NCI-H82 treated with DMSO at 0.1 percent for 48 hours (cell line): Measurements from ENCODE around the gene GATAD2B.
"Not testable (repeated sequence)": the region's sequence is repeated elsewhere in the genome, so short reads cannot be mapped to it uniquely, and the experiment has no call there.

Experiments
- DNase-seq: peaks from one replicate; lab custom pipeline; 2025; ENCODE audit not compliant: unreplicated experiment; lab: John Stamatoyannopoulos, UW

The GATAD2B gene

DNA sequence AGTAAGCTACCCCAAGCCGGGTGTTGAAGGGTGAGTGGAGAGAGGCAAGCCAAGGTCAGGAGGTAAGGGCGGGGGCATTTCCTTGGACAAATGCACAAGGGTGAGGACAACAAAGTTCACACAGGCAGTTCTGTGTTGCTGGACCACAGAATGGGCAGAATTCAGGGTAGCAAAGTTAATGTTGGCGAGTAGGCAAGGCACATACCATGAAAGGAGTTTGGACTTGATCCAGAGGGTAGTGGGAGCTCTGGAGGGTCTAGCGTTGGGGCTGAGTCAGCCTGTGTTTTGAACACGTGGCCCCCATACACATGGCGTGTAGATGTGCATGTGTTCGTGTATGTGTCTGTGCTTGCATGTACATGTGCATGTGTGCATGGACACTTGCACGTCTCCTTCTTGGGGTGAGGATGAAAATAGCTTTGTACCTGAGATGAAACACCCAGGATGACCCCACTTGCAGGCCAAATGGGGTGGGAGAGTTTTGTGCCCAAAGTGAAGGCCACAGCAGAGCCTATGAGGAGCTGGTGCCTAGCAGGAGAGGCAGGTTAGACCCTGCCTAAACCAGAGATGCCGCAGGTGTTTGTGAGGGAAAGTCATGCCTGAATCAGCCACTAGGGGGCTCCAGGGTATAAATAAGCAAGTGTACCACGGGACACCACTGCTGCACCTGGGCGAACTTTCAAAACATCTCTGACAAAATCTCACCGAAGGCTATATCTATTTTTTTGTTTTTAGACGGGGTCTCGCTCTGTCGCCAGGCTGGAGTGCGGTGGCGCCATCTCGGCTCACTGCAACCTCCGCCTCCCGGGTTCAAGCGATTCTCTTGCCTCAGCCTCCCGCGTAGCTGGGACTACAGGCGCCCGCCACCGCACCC lies 125.7 kb downstream of the GATAD2B start:
- peak; percentile 53 for DNase-seq

DNA sequence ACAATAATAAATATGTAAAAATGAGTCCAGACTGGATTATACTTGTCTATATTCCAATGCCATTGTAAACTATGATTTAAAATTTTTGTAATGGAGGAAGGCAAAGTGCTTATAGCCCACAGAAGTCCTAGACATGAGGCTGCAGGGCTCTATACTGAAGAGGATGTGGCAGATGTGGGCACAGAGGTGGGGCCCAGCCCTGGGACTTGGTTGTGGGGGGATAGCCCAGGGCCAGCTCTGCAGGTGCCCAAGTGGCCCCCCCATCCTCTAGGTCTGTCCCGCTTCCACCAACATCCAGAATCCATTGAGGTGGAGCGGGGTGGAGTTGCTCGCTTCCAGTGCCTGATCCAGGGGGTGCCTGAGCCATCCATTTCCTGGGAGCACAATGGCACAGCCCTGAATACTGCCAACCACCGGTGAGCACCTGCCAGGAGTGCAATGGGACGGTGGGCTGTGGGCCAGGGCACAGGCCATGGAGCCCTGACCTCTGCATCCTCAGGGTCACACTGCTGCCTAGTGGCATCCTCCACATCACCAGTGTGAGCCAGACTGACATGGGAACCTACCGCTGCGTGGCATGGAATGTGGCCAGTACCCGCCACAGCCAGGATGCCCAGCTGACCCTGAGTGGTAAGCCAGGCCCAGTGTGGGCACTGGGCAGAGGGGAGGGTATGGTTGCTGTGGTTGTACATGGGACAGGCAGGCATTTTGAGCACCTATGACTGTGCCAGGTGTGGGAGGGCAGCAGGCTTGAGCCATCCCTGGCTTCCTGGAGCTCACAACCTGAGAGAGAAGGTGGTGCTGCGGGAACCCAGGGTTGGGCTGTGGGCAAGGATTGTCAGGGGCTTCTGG lies 126.6 kb downstream of the GATAD2B start:
- DNase-seq: no peak

- no peak for DNase-seq
Observed at GRCh38 chr1:153795330-153795837, 127.4 kb downstream of the GATAD2B start.

DNA sequence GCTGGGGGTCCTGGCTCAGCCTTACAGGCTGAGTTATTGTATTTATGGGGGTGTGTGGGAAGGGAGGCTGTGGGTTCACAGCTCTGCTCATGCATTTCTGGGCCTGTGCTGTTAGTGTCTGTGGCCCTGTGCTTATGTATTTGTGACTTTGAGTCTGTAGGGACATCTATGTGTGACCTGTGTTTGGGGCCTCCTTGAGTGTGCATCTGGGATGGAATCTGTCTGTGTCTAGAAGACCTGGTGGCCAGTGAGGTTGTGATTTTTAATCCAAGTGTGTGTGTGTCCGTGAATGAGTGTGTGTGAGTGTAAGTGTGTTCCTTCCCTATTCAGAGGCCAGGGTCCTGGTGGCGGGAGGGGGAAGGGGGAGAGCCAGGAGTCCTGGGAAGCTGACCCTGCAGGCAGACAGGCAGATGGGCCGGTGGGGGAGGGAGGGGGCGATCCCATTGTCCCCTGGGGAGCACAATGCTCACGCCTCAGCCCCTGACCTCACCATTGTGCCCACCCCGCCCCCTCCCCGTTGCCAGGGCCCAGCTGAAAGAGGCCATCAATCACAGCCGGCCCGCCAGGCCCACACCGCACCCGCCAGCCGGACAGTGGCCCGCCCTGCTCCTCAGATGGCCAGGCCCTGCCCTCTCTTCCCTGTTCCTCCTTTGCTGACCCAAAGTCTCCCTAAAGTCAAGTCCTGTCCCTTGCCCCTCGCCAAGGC lies 128.0 kb downstream of the GATAD2B start:
- no peak for DNase-seq

GRCh38 chr1:153793973-153794615 lies 128.7 kb downstream of the GATAD2B start:
- DNase-seq: no peak

DNA sequence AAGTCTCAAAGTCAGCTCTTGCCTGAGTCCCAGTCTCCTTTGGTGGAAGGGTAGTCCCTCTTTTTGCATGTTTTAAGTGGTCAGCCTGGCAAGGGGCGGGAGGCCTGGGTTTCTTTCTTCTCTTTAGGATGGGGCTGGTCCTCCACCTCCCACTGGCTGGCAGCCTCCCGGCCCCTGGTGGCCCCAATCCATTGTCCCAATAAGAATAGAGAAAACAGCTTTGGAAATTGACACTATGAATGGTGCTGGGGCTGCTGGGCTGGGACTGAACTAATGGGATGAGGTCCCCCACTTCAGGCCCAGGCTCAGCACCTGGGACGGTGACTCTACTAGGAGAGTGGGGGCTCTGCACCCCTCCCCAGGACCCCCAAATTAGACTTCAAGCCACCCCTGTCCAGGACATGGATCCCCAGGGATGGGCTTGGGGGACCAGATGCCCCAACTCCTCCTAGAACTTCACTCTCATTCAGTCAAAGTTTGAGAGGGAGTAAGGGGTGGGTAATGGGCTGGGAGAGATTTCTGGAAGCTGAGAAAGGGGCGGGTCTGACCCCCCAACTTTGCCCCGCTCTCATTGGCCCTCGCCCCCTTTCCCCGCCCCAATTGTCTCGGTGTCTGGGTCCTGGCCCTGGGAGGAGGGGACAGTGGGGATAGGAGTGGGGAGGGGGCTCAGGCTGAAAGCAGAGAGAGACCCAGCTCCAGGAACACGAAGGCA lies 129.4 kb downstream of the GATAD2B start:
- no peak for DNase-seq

DNA sequence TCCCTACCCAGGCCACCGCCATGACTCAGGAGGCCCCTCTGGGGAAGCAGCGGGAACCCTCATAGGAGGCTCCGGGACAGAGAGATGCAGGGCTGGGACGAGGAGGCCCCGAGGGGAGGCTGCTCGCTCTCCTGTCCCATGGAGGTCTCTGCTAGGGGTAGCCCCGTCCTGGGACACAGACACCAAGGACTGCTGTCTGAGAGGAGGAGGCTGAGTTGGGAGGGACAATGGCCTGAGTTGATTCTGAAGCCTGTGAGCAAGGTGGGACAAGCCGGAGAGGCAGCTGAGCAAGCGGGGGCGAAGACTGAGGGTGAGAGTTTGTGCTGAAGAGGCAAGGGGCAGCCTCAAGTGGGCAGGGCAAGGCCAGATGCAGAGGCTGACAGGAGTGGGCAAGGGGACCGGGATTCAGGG lies 130.1 kb downstream of the GATAD2B start:
- DNase-seq: no peak

DNA sequence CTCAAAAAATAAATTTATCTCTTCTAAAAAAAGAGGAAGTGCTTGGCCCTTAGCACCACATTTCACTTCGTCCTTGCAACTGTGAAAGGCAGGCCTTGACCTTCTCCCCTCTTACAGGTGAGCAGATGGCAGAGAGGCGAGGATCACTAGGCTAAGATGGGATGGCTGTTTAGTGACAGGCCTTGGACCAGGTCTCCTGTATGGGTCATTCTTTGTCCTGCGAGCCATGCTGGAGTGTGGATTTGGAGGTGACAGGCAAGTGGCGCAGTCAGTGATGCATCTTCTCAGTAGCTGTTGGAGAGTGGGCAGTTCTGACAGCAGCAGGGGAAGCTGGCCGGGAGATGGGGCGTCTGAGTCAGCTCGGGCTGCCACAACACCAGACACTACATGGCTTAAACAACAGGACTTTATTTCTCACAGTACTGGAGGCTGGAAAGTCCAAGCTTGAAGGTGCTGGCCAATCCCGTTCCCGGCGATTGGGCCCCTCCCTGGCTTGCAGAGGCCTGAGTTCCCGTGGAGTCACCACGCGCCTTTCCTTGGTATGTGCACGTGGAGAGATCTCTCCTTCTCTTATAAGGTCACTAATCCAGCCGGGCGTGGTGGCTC lies 131.0 kb downstream of the GATAD2B start:
- DNase-seq: no peak

DNA sequence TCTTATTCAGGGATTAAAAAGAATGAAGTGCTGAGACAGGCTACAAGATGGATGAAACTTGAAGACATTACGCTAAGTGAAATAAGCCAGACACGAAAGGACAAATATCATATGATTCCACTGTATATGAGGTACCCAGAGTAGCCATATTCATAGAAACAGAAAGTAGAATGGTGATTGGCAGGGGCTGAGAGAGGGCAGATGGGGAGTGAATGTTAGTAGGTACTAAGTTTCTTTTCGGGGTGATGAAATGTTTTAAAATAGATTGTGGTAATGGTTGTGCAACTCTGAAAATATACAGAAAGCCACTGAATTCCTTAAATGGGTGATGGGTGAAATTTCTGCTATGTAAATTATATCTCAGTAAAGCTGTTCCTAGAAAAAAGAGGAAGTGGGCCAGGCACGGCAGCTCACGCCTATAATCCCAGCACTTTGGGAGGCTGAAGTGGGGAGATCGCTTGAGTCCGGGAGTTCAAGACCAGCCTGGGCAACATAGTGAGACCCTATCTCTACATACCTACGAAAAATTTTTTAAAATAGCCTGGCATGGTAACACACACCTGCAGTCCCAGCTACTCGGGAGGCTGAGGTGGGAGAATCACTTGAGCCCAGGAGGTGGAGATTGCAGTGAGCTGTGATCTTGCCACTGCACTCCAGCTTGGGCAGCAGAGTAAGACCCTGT lies 131.7 kb downstream of the GATAD2B start:
- no peak for DNase-seq

- DNase-seq: no peak
Observed at GRCh38 chr1:153790313-153790965, 132.3 kb downstream of the GATAD2B start.

DNA sequence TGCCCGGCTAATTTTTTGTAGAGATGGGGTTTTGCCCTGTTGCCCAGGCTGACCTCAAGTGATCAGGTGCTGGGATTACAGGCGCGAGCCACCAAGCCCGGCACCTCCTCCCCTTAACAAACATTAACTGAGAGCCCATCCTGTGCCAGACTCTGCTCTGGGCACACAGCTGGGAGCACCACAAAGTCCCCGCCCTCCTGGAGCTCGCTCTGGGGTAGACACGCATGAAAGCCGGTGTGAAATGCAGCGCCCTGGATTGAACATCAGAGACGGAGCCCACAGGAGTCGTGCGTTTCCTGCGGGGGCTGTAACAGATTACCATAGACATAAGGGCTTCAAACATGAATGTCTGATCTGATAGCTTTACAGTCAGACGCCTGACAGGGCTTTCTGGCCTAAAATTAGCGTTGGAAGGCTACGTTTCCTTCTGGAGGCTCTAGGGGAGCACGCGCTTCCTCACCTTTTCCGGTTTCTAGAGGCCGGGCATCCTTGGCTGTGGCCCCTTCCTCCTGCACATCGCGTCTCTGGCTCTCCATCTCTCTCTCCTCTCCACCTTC lies 133.2 kb downstream of the GATAD2B start:
- no peak for DNase-seq

- no peak for DNase-seq
Observed at GRCh38 chr1:153786038-153786790, 136.6 kb downstream of the GATAD2B start.

- peak; percentile 81 for DNase-seq
Observed at GRCh38 chr1:153783233-153784190, 139.3 kb downstream of the GATAD2B start.

GRCh38 chr1:153782648-153783047 lies 140.1 kb downstream of the GATAD2B start:
- DNase-seq: not testable (repeated sequence)

- no peak for DNase-seq
Observed at GRCh38 chr1:153780551-153780950, 142.2 kb downstream of the GATAD2B start.

DNA sequence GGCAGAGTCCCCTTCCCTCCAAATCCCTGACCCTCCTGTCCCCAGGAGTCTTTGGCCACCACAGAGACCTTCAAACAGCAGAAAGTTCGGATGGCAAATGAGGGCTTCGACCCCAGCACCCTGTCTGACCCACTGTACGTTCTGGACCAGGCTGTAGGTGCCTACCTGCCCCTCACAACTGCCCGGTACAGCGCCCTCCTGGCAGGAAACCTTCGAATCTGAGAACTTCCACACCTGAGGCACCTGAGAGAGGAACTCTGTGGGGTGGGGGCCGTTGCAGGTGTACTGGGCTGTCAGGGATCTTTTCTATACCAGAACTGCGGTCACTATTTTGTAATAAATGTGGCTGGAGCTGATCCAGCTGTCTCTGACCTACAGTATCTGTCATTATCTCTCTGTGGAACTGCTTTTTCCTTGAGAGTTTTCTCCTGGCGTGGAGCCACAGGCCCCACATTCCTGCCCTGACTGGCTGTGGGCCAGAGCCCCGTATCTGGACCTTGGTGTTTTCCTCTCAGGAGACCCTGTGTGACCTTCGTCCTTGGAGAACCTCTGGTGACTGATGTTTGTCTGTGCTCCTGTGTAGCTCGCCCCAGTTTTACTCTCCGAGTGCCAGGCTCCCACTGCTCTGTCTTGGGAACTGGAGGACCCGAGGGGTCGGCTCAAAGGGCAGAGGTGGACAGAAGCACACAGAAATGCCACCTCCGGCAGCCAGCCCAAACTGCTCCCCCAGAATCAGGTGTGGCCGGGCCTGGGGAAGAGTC lies 142.8 kb downstream of the GATAD2B start:
- no peak for DNase-seq
